Mucosa of descending colon (tissue), 3 donors: Measurements from ENCODE around the gene ETFBKMT. TPM values are rescaled to one million over a fixed set of nuclear protein-coding genes. Genes with fewer than 3 reads are reported as not detected.
A peak's percentile ranks its signal among the peaks of the same experiment; 100 is the strongest.
"Not testable (repeated sequence)": the region's sequence is repeated elsewhere in the genome, so short reads cannot be mapped to it uniquely, and the experiment has no call there.

Experiments used
- ATAC-seq: fragments of 200-7000 bp; cut with Tn5 transposase; one replicate; pipeline ENCODE4 v1.9.1; 2020; ENCODE audit warnings: mild to moderate bottlenecking, moderate library complexity
- DNase-seq, 3 donors: peaks; one replicate each; pipeline ENCODE4 v3.0.0-alpha.2; 2020
- H3K36me3 ChIP-seq: fragments of 200-600 bp; one replicate; pipeline ENCODE4 v1.8.0; 2021; ENCODE audit warnings: low read depth, mild to moderate bottlenecking
- H3K4me1 ChIP-seq: fragments of 200-600 bp; one replicate; pipeline ENCODE4 v1.8.0; 2021; ENCODE audit warnings: low read depth, mild to moderate bottlenecking
- H3K4me3 ChIP-seq: fragments of 200-600 bp; one replicate; pipeline ENCODE4 v1.8.0; 2021; ENCODE audit warnings: mild to moderate bottlenecking
- H3K9me3 ChIP-seq: fragments of 200-600 bp; one replicate; pipeline ENCODE4 v1.8.0; 2021; ENCODE audit warnings: mild to moderate bottlenecking
- intact Hi-C, 2 donors: fragments of 100-400 bp; cut with DNase I in 1 of 2; cut with micrococcal nuclease in 1 of 2; formaldehyde crosslinking; loops; one replicate each; pipeline versions ENCODE4 v1.11.0 to v1.11.1; 2022; cut with DNase I, micrococcal nuclease
- total RNA-seq, 3 donors: library from RNA; stranded (reverse); fragmentation: NEBNext Ultra II Directional in 2 of 3; extraction: Animal tissue kit (Norgen Biotek cat#: 25700) in 2 of 3; gene quantifications; one replicate each; pipeline versions ENCODE4 v1.2.1 to v1.2.4, GENCODE V29; 2021 to 2023
- TF ChIP-seq, protein P1 (sequence below): fragments of 200-600 bp; IDR thresholded peaks from one replicate; pipeline ENCODE4 v1.8.0; 2022; ENCODE audit warnings: antibody characterized with exemption, mild to moderate bottlenecking
- donor health status: DM: no; HTN: no; CAD: no; lungs with moderate emphysema.
- donor health status: DM: no; HTN: no; CAD: no.
- donor health status: DM: no; HTN: yes; CAD: no.

The ETFBKMT gene
- total RNA-seq, 3 donors from 2014 or later = 5.6 to 7.0 (median 6.1) TPM

- H3K4me3 ChIP-seq = no peak overlapping the region
- H3K36me3 ChIP-seq = no peaks in the 10 kb centered on the region
- H3K9me3 ChIP-seq = peaks cover 28% of the 10 kb centered on the region
- intact Hi-C loops = loop anchor here in 1 of 2 donors (5.0 to 10.0 kb wide), 2 partner anchors 282 to 625 kb away; no protein-coding TSS in a partner anchor
- ATAC-seq (peak; percentile 96), DNase-seq (peak; percentile 53 to 85 (median 59))
- TF ChIP-seq, protein P1, sequence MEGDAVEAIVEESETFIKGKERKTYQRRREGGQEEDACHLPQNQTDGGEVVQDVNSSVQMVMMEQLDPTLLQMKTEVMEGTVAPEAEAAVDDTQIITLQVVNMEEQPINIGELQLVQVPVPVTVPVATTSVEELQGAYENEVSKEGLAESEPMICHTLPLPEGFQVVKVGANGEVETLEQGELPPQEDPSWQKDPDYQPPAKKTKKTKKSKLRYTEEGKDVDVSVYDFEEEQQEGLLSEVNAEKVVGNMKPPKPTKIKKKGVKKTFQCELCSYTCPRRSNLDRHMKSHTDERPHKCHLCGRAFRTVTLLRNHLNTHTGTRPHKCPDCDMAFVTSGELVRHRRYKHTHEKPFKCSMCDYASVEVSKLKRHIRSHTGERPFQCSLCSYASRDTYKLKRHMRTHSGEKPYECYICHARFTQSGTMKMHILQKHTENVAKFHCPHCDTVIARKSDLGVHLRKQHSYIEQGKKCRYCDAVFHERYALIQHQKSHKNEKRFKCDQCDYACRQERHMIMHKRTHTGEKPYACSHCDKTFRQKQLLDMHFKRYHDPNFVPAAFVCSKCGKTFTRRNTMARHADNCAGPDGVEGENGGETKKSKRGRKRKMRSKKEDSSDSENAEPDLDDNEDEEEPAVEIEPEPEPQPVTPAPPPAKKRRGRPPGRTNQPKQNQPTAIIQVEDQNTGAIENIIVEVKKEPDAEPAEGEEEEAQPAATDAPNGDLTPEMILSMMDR = no peak
- no peaks in the 10 kb centered on the region for H3K4me1 ChIP-seq
Measured at GRCh38 chr12:31682136-31682962, 22.9 kb downstream of the ETFBKMT start.

GRCh38 chr12:31685801-31686200 is 26.3 kb downstream of the ETFBKMT start:
- TF ChIP-seq, protein P1 = no peak
- no peaks in the 10 kb centered on the region for H3K4me1 ChIP-seq
- H3K36me3 ChIP-seq = no peaks in the 10 kb centered on the region
- H3K9me3 ChIP-seq = peaks cover 28% of the 10 kb centered on the region
- ATAC-seq (no peak), DNase-seq (no peak)
- no peak overlapping the region for H3K4me3 ChIP-seq
- intact Hi-C loops = loop anchor here in 1 of 2 donors (10.0 kb wide), 1 partner anchor 279 kb away; no protein-coding TSS in a partner anchor

GRCh38 chr12:31687101-31687527 is 27.6 kb downstream of the ETFBKMT start:
- intact Hi-C loops = loop anchor here in 1 of 2 donors (10.0 kb wide), 1 partner anchor 278 kb away; no protein-coding TSS in a partner anchor
- no peaks in the 10 kb centered on the region for H3K36me3 ChIP-seq
- TF ChIP-seq, protein P1 = no peak
- peaks cover 28% of the 10 kb centered on the region for H3K9me3 ChIP-seq
- no peak overlapping the region for H3K4me3 ChIP-seq
- DNase-seq = no peak
- ATAC-seq = peak; percentile 40
- H3K4me1 ChIP-seq = no peaks in the 10 kb centered on the region

DNA sequence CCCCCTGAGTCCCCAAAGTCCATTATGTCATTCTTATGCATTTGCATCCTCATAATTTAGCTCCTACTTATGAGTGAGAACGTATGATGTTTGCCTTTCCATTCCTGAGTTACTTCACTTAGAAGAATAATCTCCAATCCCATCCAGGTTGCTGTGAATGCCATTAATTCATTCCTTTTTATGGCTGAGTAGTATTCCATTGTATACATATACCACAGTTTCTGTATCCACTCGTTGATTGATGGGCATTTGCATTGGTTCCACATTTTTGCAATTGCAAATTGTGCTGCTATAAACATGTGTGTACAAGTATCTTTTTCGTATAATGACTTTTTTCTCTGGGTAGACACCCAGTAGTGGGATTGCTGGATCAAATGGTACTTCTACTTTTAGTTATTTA is 30.4 kb downstream of the ETFBKMT start:
- not testable (repeated sequence) for DNase-seq, H3K9me3 ChIP-seq, H3K36me3 ChIP-seq, ATAC-seq, H3K4me3 ChIP-seq, H3K4me1 ChIP-seq
- intact Hi-C loops = loop anchor here in 1 of 2 donors (10.0 kb wide), 1 partner anchor 275 kb away; no protein-coding TSS in a partner anchor

DNA sequence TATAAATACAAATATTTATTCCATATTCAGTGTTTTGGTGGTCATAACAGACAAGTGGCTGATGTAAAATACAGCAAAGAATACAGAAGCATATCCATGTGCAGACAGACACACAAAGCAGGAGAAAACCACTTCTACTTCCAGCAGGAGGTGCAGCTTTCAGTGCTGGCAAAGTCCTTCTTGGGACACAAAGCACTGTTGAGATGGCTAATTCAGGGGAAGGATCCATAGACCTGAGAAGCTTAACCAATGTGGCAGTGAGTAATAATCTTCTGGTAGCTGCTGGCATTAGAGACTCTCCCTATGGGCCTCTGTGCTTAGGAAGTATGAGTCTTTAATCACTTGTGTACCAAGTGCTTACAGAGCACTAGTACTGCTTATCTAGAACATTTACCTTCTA is 42.6 kb downstream of the ETFBKMT start:
- Histone ChIP-seq H3K4me3 (no peak overlapping the region), H3K36me3 (no peaks in the 10 kb centered on the region), H3K4me1 (no peaks in the 10 kb centered on the region), H3K9me3 (no peaks in the 10 kb centered on the region)
- no peak for ATAC-seq
- TF ChIP-seq, protein P1 = no peak
- intact Hi-C loops = no loop called here
- DNase-seq = no peak

DNA sequence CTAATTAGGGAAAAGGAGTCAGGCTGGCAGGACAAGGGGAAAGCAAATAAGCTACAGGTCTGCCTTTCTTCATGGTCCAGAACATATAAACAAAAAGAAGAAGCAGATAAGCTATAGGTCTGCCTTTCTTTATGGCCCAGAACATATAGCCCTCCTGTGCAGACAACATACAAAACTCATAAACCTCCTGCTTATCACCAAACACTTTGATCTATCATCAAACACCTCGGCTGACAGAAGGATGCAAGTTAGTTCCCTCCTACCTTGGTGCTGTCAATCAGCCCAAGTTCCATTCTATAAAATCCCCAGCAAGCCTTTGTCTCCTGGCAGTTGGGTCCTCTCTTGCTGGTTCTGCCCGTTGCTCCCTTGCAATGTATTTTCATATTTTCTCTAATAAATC is 46.1 kb downstream of the ETFBKMT start:
- no peak for ATAC-seq
- TF ChIP-seq, protein P1 = no peak
- no peaks in the 10 kb centered on the region for H3K4me1 ChIP-seq
- H3K36me3 ChIP-seq = no peaks in the 10 kb centered on the region
- intact Hi-C loops = no loop called here
- no peak for DNase-seq
- no peak overlapping the region for H3K4me3 ChIP-seq
- peaks cover 20% of the 10 kb centered on the region for H3K9me3 ChIP-seq

DNA sequence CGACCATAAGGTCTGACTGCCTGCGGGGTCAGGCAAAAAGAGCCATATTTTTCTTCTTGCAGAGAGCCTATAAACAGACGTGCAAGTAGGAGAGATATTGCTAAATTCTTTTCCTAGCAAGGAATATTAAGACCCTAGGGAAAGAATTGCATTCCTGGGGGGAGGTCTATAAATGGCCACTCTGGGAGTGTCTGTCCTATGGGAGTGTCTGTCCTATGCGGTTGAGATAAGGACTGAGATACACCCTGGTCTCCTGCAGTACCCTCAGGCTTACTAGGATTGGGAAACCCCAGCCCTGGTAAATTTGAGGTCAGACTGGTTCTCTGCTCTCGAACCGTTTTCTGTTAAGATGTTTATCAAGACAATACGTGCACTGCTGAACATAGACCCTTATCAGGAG is 48.6 kb downstream of the ETFBKMT start:
- peaks cover 20% of the 10 kb centered on the region for H3K9me3 ChIP-seq
- DNase-seq, H3K4me1 ChIP-seq, H3K4me3 ChIP-seq, H3K36me3 ChIP-seq, ATAC-seq, intact Hi-C loops: not testable (repeated sequence)
